Measurements from ENCODE around the gene ADISSP.
A peak's percentile ranks its signal among the peaks of the same experiment; 100 is the strongest.

ADISSP gene

GRCh38 chr20:3759316-3759823, 8.2 kb downstream of the ADISSP start:
- Histone ChIP-seq H3K36me3 (ENCODE audit: insufficient read depth, low read length) (peaks cover 6% of the 10 kb centered on the region), H3K9ac (ENCODE audit: low read depth, low read length) (no peak overlapping the region), H3K4me1 (ENCODE audit: control insufficient read depth, insufficient read depth, low read length) (no peaks in the 10 kb centered on the region), H3K4me2 (ENCODE audit: low read length) (no peak overlapping the region), H3K27me3 (ENCODE audit: control insufficient read depth, insufficient read depth, low read length) (no peaks in the 10 kb centered on the region), H3K4me3 (ENCODE audit: low read length) (no peak overlapping the region), H3K9me3 (replicated peaks; ENCODE audit: low read length) (no peaks in the 10 kb centered on the region)

- Histone ChIP-seq H3K27me3 (ENCODE audit: control insufficient read depth, insufficient read depth, low read length) (no peaks in the 10 kb centered on the region), H3K4me3 (ENCODE audit: low read length) (no peak overlapping the region), H3K9me3 (replicated peaks; ENCODE audit: low read length) (no peaks in the 10 kb centered on the region), H3K36me3 (ENCODE audit: insufficient read depth, low read length) (peaks cover 6% of the 10 kb centered on the region), H3K4me1 (ENCODE audit: control insufficient read depth, insufficient read depth, low read length) (no peaks in the 10 kb centered on the region), H3K9ac (ENCODE audit: low read depth, low read length) (no peak overlapping the region), H3K4me2 (ENCODE audit: low read length) (no peak overlapping the region)
Measured at GRCh38 chr20:3758566-3758965, 9.0 kb downstream of the ADISSP start.

- peaks cover 6% of the 10 kb centered on the region for H3K36me3 ChIP-seq (ENCODE audit: insufficient read depth, low read length)
- no peak overlapping the region for H3K4me3 ChIP-seq (ENCODE audit: low read length)
- no peaks in the 10 kb centered on the region for H3K27me3 ChIP-seq (ENCODE audit: control insufficient read depth, insufficient read depth, low read length)
- H3K9ac ChIP-seq (ENCODE audit: low read depth, low read length): no peak overlapping the region
- H3K4me1 ChIP-seq (ENCODE audit: control insufficient read depth, insufficient read depth, low read length): no peaks in the 10 kb centered on the region
- no peaks in the 10 kb centered on the region for H3K9me3 ChIP-seq (replicated peaks; ENCODE audit: low read length)
- H3K4me2 ChIP-seq (ENCODE audit: low read length): no peak overlapping the region
Measured at GRCh38 chr20:3757268-3757667, 10.3 kb downstream of the ADISSP start.

DNA sequence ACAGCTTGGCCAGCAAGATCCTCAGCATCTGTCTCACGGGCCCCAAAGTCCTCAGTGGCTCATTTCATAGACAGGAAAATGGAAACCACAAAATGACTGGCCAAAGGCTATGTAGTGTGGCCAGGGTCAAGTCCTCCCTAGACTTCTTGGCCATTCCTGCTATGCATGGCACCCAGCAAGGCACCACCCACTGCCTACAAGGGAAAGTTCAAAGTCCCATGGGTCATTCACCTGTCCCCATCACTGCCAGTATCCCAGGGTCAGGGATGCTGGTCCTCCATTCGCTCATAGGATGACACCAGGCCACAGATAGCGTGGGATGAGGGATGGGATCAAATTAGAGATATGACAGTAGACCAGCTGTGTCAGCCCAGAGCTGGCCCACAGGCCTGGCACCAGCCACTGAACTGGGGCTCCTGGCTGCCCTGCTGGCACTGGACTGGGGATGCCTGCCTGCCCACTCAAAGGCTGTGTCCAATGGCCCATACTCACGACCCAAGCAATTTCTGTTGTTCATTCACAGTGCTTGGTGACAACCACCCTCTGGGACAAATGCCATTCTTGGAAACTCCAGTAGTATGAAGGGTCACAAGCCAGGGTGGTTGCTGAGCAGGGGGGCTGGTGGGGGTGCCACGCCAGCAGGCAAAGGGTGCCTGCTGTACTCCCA, 11.6 kb downstream of the ADISSP start:
- Histone ChIP-seq H3K9ac (ENCODE audit: low read depth, low read length) (no peak overlapping the region), H3K9me3 (replicated peaks; ENCODE audit: low read length) (no peaks in the 10 kb centered on the region), H3K36me3 (ENCODE audit: insufficient read depth, low read length) (peaks cover 6% of the 10 kb centered on the region)

DNA sequence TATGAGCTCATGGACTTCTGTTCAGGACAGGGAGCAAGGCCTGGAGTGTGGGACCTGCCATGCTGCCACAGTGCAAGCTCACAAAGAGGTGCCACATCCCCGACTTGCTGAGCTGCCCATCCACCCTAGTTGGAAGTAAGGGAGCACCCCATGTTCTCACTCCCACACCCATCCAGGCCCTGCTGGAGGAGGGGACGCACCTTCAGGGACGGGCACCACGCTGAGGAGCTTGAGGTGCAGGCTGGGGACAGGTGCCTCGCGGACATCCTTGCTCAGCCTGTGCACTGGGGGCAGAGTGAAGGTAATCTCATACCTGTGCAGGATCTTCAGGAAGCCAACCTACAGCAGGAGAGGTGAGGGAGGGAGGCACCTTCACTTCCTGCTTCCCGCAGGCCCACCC, 12.3 kb downstream of the ADISSP start:
- peaks cover 6% of the 10 kb centered on the region for H3K36me3 ChIP-seq (ENCODE audit: insufficient read depth, low read length)

More for the DNA sequence above, 11.6 kb downstream of the ADISSP start:
- Histone ChIP-seq H3K27me3 (ENCODE audit: control insufficient read depth, insufficient read depth, low read length) (no peaks in the 10 kb centered on the region), H3K4me3 (ENCODE audit: low read length) (no peak overlapping the region), H3K4me2 (ENCODE audit: low read length) (no peak overlapping the region), H3K4me1 (ENCODE audit: control insufficient read depth, insufficient read depth, low read length) (no peaks in the 10 kb centered on the region)

DNA sequence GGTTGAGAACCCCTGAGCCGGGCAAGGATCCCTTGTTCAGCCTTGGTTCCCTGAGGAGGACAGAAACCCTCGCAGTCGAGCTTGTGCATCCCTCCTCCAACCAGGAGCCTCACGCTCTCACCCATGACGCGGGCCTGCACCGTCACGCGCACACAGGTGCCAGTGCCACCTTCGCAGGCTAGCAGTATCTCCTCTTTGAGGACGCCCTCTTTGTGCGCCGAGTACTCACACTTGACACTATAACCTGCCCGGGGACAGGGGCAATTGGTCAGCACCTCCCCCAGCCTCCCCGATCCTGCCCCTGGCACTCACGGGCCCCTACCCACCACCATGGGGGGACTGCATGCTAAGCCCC, 13.3 kb downstream of the ADISSP start:
- H3K9ac ChIP-seq (ENCODE audit: low read depth, low read length): no peak overlapping the region
- no peak overlapping the region for H3K4me2 ChIP-seq (ENCODE audit: low read length)
- no peaks in the 10 kb centered on the region for H3K4me1 ChIP-seq (ENCODE audit: control insufficient read depth, insufficient read depth, low read length)
- H3K27me3 ChIP-seq (ENCODE audit: control insufficient read depth, insufficient read depth, low read length): no peaks in the 10 kb centered on the region
- no peak overlapping the region for H3K4me3 ChIP-seq (ENCODE audit: low read length)
- H3K36me3 ChIP-seq (ENCODE audit: insufficient read depth, low read length): peaks cover 6% of the 10 kb centered on the region
- no peaks in the 10 kb centered on the region for H3K9me3 ChIP-seq (replicated peaks; ENCODE audit: low read length)

More for the DNA sequence above, 12.3 kb downstream of the ADISSP start:
- Histone ChIP-seq H3K27me3 (ENCODE audit: control insufficient read depth, insufficient read depth, low read length) (no peaks in the 10 kb centered on the region), H3K4me2 (ENCODE audit: low read length) (no peak overlapping the region), H3K9me3 (replicated peaks; ENCODE audit: low read length) (no peaks in the 10 kb centered on the region), H3K4me3 (ENCODE audit: low read length) (no peak overlapping the region), H3K4me1 (ENCODE audit: control insufficient read depth, insufficient read depth, low read length) (no peaks in the 10 kb centered on the region), H3K9ac (ENCODE audit: low read depth, low read length) (no peak overlapping the region)

GRCh38 chr20:3753501-3754275, 13.9 kb downstream of the ADISSP start:
- no peaks in the 10 kb centered on the region for H3K4me1 ChIP-seq (ENCODE audit: control insufficient read depth, insufficient read depth, low read length)
- peaks cover under 1% of the 10 kb centered on the region for H3K27me3 ChIP-seq (ENCODE audit: control insufficient read depth, insufficient read depth, low read length)
- no peak overlapping the region for H3K4me2 ChIP-seq (ENCODE audit: low read length)
- no peak overlapping the region for H3K9ac ChIP-seq (ENCODE audit: low read depth, low read length)
- H3K36me3 ChIP-seq (ENCODE audit: insufficient read depth, low read length): peaks cover 6% of the 10 kb centered on the region
- no peak overlapping the region for H3K4me3 ChIP-seq (ENCODE audit: low read length)
- no peaks in the 10 kb centered on the region for H3K9me3 ChIP-seq (replicated peaks; ENCODE audit: low read length)

DNA sequence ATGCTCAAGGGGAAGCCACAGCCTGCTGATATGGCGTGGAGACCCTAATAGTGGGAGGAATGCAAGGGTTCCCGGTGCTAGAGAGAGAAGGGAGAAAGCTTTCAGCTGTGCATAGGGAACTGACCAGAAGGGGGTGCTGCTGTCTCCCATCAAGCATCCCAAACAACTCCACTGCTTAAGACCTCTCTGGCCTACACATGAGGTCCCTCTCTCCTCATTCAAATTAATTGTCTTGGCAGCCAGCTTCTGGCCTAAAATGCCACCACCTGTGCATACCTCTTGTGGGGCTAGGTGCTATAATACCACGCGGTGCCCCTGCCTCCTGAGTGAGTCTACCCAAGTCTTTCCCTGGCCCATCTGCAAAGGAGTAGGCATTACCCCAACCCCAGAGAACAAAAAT, 14.5 kb downstream of the ADISSP start:
- no peak overlapping the region for H3K9ac ChIP-seq (ENCODE audit: low read depth, low read length)
- no peaks in the 10 kb centered on the region for H3K9me3 ChIP-seq (replicated peaks; ENCODE audit: low read length)
- H3K36me3 ChIP-seq (ENCODE audit: insufficient read depth, low read length): peaks cover 2% of the 10 kb centered on the region
- H3K4me2 ChIP-seq (ENCODE audit: low read length): no peak overlapping the region
- H3K4me3 ChIP-seq (ENCODE audit: low read length): no peak overlapping the region
- no peaks in the 10 kb centered on the region for H3K4me1 ChIP-seq (ENCODE audit: control insufficient read depth, insufficient read depth, low read length)
- peaks cover 7% of the 10 kb centered on the region for H3K27me3 ChIP-seq (ENCODE audit: control insufficient read depth, insufficient read depth, low read length)

DNA sequence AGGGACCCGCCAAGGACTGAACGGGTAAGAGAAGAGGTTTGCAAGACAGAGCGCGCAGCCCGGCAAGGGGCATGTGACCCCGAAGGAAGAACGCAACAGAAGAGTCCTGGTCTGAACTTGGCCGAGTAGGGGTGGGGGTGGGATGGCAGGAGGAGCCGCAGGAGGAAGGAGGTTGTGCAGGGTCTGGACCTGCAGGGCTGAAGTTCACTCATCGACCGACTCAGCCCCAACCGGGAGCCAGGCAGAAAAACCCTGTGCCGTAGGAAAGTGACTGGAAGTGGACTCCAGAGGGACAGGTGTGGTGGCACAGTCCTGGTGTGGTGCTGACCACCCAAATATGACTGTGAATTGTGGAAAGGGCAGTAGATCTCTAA, 15.2 kb downstream of the ADISSP start:
- H3K9me3 ChIP-seq (replicated peaks; ENCODE audit: low read length): no peaks in the 10 kb centered on the region
- no peaks in the 10 kb centered on the region for H3K36me3 ChIP-seq (ENCODE audit: insufficient read depth, low read length)
- peak overlapping the region; percentile 36 for H3K4me2 ChIP-seq (ENCODE audit: low read length)
- no peaks in the 10 kb centered on the region for H3K4me1 ChIP-seq (ENCODE audit: control insufficient read depth, insufficient read depth, low read length)
- H3K9ac ChIP-seq (ENCODE audit: low read depth, low read length): no peak overlapping the region
- no peak overlapping the region for H3K4me3 ChIP-seq (ENCODE audit: low read length)
- peaks cover 11% of the 10 kb centered on the region for H3K27me3 ChIP-seq (ENCODE audit: control insufficient read depth, insufficient read depth, low read length)

DNA sequence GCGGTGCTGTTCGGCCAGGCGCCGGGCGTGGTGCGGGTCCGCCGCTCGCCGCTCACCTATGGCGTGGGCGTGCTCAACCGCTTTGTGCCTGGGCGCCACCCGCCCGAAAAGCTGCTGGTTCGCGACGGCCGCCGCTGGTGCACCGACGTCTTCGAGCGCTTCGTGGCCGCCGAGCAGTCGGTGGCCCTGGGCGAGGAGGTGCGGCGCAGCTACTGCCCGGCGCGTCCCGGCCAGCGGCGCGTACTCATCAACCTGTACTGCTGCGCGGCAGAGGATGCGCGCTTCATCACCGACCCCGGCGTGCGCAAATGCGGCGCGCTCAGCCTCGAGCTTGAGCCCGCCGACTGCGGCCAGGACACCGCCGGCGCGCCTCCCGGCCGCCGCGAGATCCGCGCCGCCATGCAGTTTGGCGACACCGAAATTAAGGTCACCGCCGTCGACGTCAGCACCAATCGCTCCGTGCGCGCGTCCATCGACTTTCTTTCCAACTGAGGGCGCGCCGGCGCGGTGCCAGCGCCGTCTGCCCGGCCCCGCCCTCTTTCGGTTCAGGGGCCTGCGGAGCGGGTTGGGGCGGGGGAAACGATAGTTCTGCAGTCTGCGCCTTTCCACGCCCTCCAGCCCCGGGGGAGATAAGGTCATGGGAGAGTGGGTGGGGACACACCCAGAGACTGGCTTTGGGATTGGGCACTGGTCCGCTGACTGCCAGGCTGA, 15.7 kb downstream of the ADISSP start:
- no peak overlapping the region for H3K9ac ChIP-seq (ENCODE audit: low read depth, low read length)
- no peaks in the 10 kb centered on the region for H3K9me3 ChIP-seq (replicated peaks; ENCODE audit: low read length)
- no peaks in the 10 kb centered on the region for H3K36me3 ChIP-seq (ENCODE audit: insufficient read depth, low read length)
- H3K4me3 ChIP-seq (ENCODE audit: low read length): peak overlapping the region; percentile 53
- H3K27me3 ChIP-seq (ENCODE audit: control insufficient read depth, insufficient read depth, low read length): peaks cover 17% of the 10 kb centered on the region
- H3K4me2 ChIP-seq (ENCODE audit: low read length): peak overlapping the region; percentile 36
- H3K4me1 ChIP-seq (ENCODE audit: control insufficient read depth, insufficient read depth, low read length): no peaks in the 10 kb centered on the region

DNA sequence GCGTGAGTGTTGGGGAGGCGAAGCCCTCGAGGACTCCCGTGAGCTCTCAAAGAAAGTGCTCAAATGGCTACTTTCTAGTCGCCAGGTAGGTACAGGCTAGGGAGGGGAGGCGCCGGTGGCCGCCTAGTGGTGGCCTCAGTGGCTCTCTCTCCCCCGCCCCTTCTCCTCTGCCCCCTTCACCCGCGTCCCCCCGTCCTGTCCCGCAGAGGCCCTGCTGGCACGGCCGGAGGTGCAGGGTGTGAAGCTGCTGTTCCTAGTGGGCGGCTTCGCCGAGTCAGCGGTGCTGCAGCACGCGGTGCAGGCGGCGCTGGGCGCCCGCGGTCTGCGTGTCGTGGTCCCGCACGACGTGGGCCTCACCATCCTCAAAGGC, 16.3 kb downstream of the ADISSP start:
- Histone ChIP-seq H3K9me3 (replicated peaks; ENCODE audit: low read length) (no peaks in the 10 kb centered on the region), H3K36me3 (ENCODE audit: insufficient read depth, low read length) (no peaks in the 10 kb centered on the region), H3K4me3 (ENCODE audit: low read length) (no peak overlapping the region), H3K4me2 (ENCODE audit: low read length) (no peak overlapping the region), H3K9ac (ENCODE audit: low read depth, low read length) (no peak overlapping the region), H3K27me3 (ENCODE audit: control insufficient read depth, insufficient read depth, low read length) (peaks cover 20% of the 10 kb centered on the region), H3K4me1 (ENCODE audit: control insufficient read depth, insufficient read depth, low read length) (no peaks in the 10 kb centered on the region)
